ENCODE results near the gene SPATA25. TPM values are rescaled to one million over a fixed set of nuclear protein-coding genes. Genes with fewer than 3 reads are reported as not detected.

The SPATA25 gene
- 1 to 10 TPM in 1 of 2 experiments, under 1 TPM in 1; 0.49 to 1.3 TPM for total RNA-seq
- polyA plus RNA-seq (2013, experiment 1 of 2): 2.3 TPM
- 1.9 TPM for polyA plus RNA-seq (2013, experiment 2 of 2)
- 0.10 to 4.3 (median 1.4) reads per million in 172 experiments for total RNA-seq

DNA sequence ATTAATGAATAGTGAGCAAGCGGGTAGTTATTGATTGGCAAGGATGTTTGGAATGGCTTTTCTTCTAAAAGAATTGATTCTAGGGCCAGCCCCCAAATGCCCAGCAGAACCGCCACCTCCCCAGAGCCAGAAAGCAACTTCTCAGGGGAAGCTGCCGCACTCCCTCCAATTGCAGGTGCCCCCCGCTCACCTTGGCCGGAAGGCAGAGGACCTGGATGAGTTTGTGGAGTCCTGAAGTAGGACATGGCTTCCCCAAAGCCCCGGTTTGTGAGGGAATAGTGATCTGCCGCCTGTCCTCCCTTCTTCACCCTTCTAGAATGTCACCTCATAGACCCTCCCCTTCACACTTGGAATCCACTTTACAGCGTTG, at the start of gene SPATA25:
SPATA25 (minus strand) TSS at position 277 of the 370 bp plus-strand sequence; CDS start at position 245, 32 bp downstream.
- no peaks in the 10 kb centered on the region for H3K27me3 Mint-ChIP-seq
- ATAC-seq (ENCODE audit: poor library complexity) (no peak), DNase-seq (no peak)
- no peak within 1 kb of the TSS for H3K4me3 ChIP-seq (ENCODE audit: low read length)
- peak within 1 kb of the TSS; percentile 13 for H3K27ac Mint-ChIP-seq
- peaks cover 20% of the 10 kb centered on the region for H3K36me3 ChIP-seq (ENCODE audit: insufficient read depth, low read length)
- POLR2A ChIA-PET: interaction anchor here (1.2 kb wide), 1 partner anchor 30 kb away, joined by 3 read pairs; the partner anchor contains the start of genes ACOT8 and ZSWIM3
- H3K27ac ChIP-seq (ENCODE audit: low read depth in 1 of 2, low read length in 2 of 2): no peak within 1 kb of the TSS
- no peaks in the 10 kb centered on the region for H3K9me3 ChIP-seq (ENCODE audit: control insufficient read depth in 1 of 2, insufficient read depth in 1 of 2, low read length in 2 of 2)
- peaks cover 42% of the 10 kb centered on the region for H3K36me3 Mint-ChIP-seq (ENCODE audit: low read depth)
- H3K4me3 Mint-ChIP-seq: peak within 1 kb of the TSS; percentile 37
- no peaks in the 10 kb centered on the region for H3K27me3 ChIP-seq (ENCODE audit: control insufficient read depth in 1 of 2, insufficient read depth in 2 of 2, low read length in 2 of 2)
- H3K4me1 ChIP-seq (ENCODE audit: insufficient read depth, low read length): peaks cover 58% of the 10 kb centered on the region
- CTCF ChIA-PET: no interaction called here
- TF ChIP-seq CTCF (IDR thresholded peaks at IDR 0.05): no peak
- H3K4me1 Mint-ChIP-seq (ENCODE audit: low read depth): peaks cover 64% of the 10 kb centered on the region
- no peaks in the 10 kb centered on the region for H3K9me3 Mint-ChIP-seq
- intact Hi-C loops (cut with DNase I, micrococcal nuclease): no loop called here

GRCh38 chr20:45935416-45936046, 48.1 kb upstream of the SPATA25 start:
- H3K36me3 Mint-ChIP-seq (ENCODE audit: low read depth): peaks cover 54% of the 10 kb centered on the region
- peak overlapping the region; percentile 93 to 99 for H3K27ac ChIP-seq (ENCODE audit: low read depth in 1 of 2, low read length in 2 of 2)
- no peaks in the 10 kb centered on the region for H3K27me3 ChIP-seq (ENCODE audit: control insufficient read depth in 1 of 2, insufficient read depth in 2 of 2, low read length in 2 of 2)
- H3K4me1 Mint-ChIP-seq (ENCODE audit: low read depth): peaks cover 34% of the 10 kb centered on the region
- intact Hi-C loops (cut with DNase I, micrococcal nuclease): loop anchor here (1.0 to 2.0 kb wide), 6 partner anchors 37 to 471 kb away; partner anchors contain the start of genes ACOT8 (in 1 of the 2), CTSA (in 1 of the 2), ELMO2 (in 1 of the 2) and NCOA5 (in 1 of the 2)
- H3K9me3 Mint-ChIP-seq: no peaks in the 10 kb centered on the region
- no peak for TF ChIP-seq CTCF (IDR thresholded peaks at IDR 0.05)
- peak in 1 of 14 experiments; percentile 15 for DNase-seq
- H3K4me3 Mint-ChIP-seq: peak overlapping the region; percentile 98
- H3K9me3 ChIP-seq (ENCODE audit: control insufficient read depth in 1 of 2, insufficient read depth in 1 of 2, low read length in 2 of 2): no peaks in the 10 kb centered on the region
- peak overlapping the region; percentile 100 for H3K4me3 ChIP-seq (ENCODE audit: low read length)
- peaks cover 40% of the 10 kb centered on the region for H3K4me1 ChIP-seq (ENCODE audit: insufficient read depth, low read length)
- CTCF ChIA-PET: interaction anchor here (2.1 to 2.3 kb wide), 2 partner anchors 35 to 45 kb away, joined by 6 to 7 read pairs; no protein-coding TSS in a partner anchor
- POLR2A ChIA-PET: interaction anchor here (0.7 to 6.8 kb wide), 36 partner anchors 8 to 968 kb away, joined by 3 to 195 read pairs (median 9); partner anchors contain the start of genes ACOT8, CTSA, DNTTIP1 and ELMO2
- peak overlapping the region; percentile 97 for H3K27ac Mint-ChIP-seq
- H3K27me3 Mint-ChIP-seq: no peaks in the 10 kb centered on the region
- ATAC-seq (ENCODE audit: poor library complexity): peak; percentile 29
- H3K36me3 ChIP-seq (ENCODE audit: insufficient read depth, low read length): peaks cover 37% of the 10 kb centered on the region

- H3K36me3 Mint-ChIP-seq (ENCODE audit: low read depth): peaks cover 48% of the 10 kb centered on the region
Measured at GRCh38 chr20:45934586-45935415, 47.4 kb upstream of the SPATA25 start, which contains the start of gene PCIF1. TSS of gene PCIF1 (plus strand) at chr20:45934683. CDS start at chr20:45939000, 4,317 bp downstream.

More at GRCh38 chr20:45934586-45935415, 47.4 kb upstream of the SPATA25 start, which contains the start of gene PCIF1:
- intact Hi-C loops (cut with DNase I, micrococcal nuclease): loop anchor here (1.0 to 5.0 kb wide), 9 partner anchors 38 to 472 kb away; partner anchors contain the start of genes ACOT8 (in 2 of the 2), CTSA (in 2 of the 2), NEURL2 (in 2 of the 2) and ZNF335 (in 2 of the 2)
- no peak for TF ChIP-seq CTCF (IDR thresholded peaks at IDR 0.05)
- Histone ChIP-seq H3K9me3 (ENCODE audit: control insufficient read depth in 1 of 2, insufficient read depth in 1 of 2, low read length in 2 of 2) (no peaks in the 10 kb centered on the region), H3K27me3 (ENCODE audit: control insufficient read depth in 1 of 2, insufficient read depth in 2 of 2, low read length in 2 of 2) (no peaks in the 10 kb centered on the region), H3K4me1 (ENCODE audit: insufficient read depth, low read length) (peaks cover 40% of the 10 kb centered on the region), H3K36me3 (ENCODE audit: insufficient read depth, low read length) (peaks cover 30% of the 10 kb centered on the region), H3K27ac (ENCODE audit: low read depth in 1 of 2, low read length in 2 of 2) (peak within 1 kb of the TSS; percentile 96 to 99), H3K4me3 (ENCODE audit: low read length) (peak within 1 kb of the TSS; percentile 100)
- POLR2A ChIA-PET: interaction anchor here (0.8 to 6.8 kb wide), 39 partner anchors 8 to 1049 kb away, joined by 3 to 195 read pairs (median 9); partner anchors contain the start of genes ACOT8, CTSA, DNTTIP1 and ELMO2
- ATAC-seq (ENCODE audit: poor library complexity): peak; percentile 77
- H3K4me3 Mint-ChIP-seq: peak within 1 kb of the TSS; percentile 98
- H3K9me3 Mint-ChIP-seq: no peaks in the 10 kb centered on the region
- H3K27ac Mint-ChIP-seq: peak within 1 kb of the TSS; percentile 97
- no peaks in the 10 kb centered on the region for H3K27me3 Mint-ChIP-seq
- CTCF ChIA-PET: interaction anchor here (1.3 to 2.3 kb wide), 4 partner anchors 36 to 45 kb away, joined by 3 to 20 read pairs (median 6); partner anchors contain the start of gene ZNF335
- peak; percentile 97 to 100 (median 98) for DNase-seq
- peaks cover 34% of the 10 kb centered on the region for H3K4me1 Mint-ChIP-seq (ENCODE audit: low read depth)
